Measurements from ENCODE around the gene DGKH.

- TF ChIP-seq CTCF (IDR thresholded peaks at IDR 0.05) (no peak), POLR2A (IDR thresholded peaks at IDR 0.05) (no peak)
These were observed 34.8 kb downstream of the DGKH start for GRCh38 chr13:42083138-42083770.

Measured in ovary (tissue), 3 donors.